H1 (cell line): ENCODE data around the gene RASAL2. TPM values are rescaled to one million over a fixed set of nuclear protein-coding genes. Genes with fewer than 3 reads are reported as not detected.

Experiments used
- CTCF ChIA-PET: fragments of 300-600 bp; sonication (Branson Sonifier 250); formaldehyde crosslinking; loops from one replicate; lab custom pipeline; 2021; ENCODE audit not compliant: partially characterized antibody; lab: Charles Lee
- POLR2A ChIA-PET: fragments of 300-600 bp; sonication (Branson Sonifier 250); formaldehyde crosslinking; loops from one replicate; lab custom pipeline; 2021; ENCODE audit warnings: inconsistent platforms; ENCODE audit not compliant: partially characterized antibody; lab: Charles Lee
- DNase-seq, 2 experiments: peaks; one replicate each; pipeline versions ENCODE4 v3.0.0 to v3.0.0-alpha.2; 2010 to 2022; ENCODE audit warnings: low spot score in 2 of 2, low read depth in 1 of 2, mixed read lengths in 1 of 2
- FAIRE-seq: peaks from 2 replicates; lab custom pipeline; 2011; peaks lifted over from hg19 to GRCh38; lab: Jason Lieb, UNC
- H2AFZ ChIP-seq: 2 replicates; pipeline ENCODE4 v1.8.1; 2012; ENCODE audit warnings: low read length, inconsistent platforms
- H2AK5ac ChIP-seq: 2 replicates; pipeline ENCODE4 v1.6.1; 2013; ENCODE audit warnings: low read depth, low read length
- H2BK120ac ChIP-seq: replicated peaks from 2 replicates; pipeline ENCODE3; 2013; ENCODE audit warnings: low read depth, low read length, inconsistent platforms
- H2BK12ac ChIP-seq: 2 replicates; pipeline ENCODE4 v1.6.1; 2013; ENCODE audit warnings: low read depth, low read length
- H2BK15ac ChIP-seq: 2 replicates; pipeline ENCODE4 v1.6.1; 2013; ENCODE audit warnings: low read length
- H2BK20ac ChIP-seq: 2 replicates; pipeline ENCODE4 v1.6.1; 2013; ENCODE audit warnings: low read length
- H2BK5ac ChIP-seq: 2 replicates; pipeline ENCODE4 v1.6.1; 2013; ENCODE audit warnings: low read depth, low read length
- H3K14ac ChIP-seq: 2 replicates; pipeline ENCODE4 v1.6.1; 2013; ENCODE audit warnings: inconsistent platforms; ENCODE audit not compliant: insufficient read length
- H3K18ac ChIP-seq: 2 replicates; pipeline ENCODE4 v1.6.1; 2013; ENCODE audit warnings: low read length; ENCODE audit errors: extremely low read depth
- H3K23ac ChIP-seq: 2 replicates; pipeline ENCODE4 v1.6.1; 2013; ENCODE audit warnings: inconsistent platforms; ENCODE audit not compliant: insufficient read length
- H3K23me2 ChIP-seq: 2 replicates; pipeline ENCODE4 v1.6.1; 2013; ENCODE audit warnings: low read depth, low read length
- H3K27ac ChIP-seq: 2 replicates; pipeline ENCODE4 v1.6.1; 2011; ENCODE audit warnings: low read depth, low read length, inconsistent platforms
- H3K27me3 ChIP-seq, 4 experiments: replicated peaks in 1 of 4; 1 replicate in 1 of 4; 2 replicates in 3 of 4; pipeline versions ENCODE4 v1.6.1 to v1.8.1; 2011 to 2013; ENCODE audit warnings: low read length in 3 of 4, mild to moderate bottlenecking in 3 of 4, inconsistent platforms in 2 of 4, mixed read lengths in 2 of 4, moderate library complexity in 1 of 4; ENCODE audit not compliant: control insufficient read depth in 3 of 4, insufficient read depth in 3 of 4; ENCODE audit errors: extremely low read depth in 1 of 4
- H3K36me3 ChIP-seq, 4 experiments: 2 replicates each; pipeline versions ENCODE4 v1.6.1 to v1.8.1; 2011 to 2013; ENCODE audit warnings: mild to moderate bottlenecking in 4 of 4, low read length in 3 of 4, moderate library complexity in 2 of 4, control low read depth in 1 of 4, inconsistent platforms in 1 of 4; ENCODE audit not compliant: insufficient read depth in 4 of 4, control insufficient read depth in 2 of 4
- H3K4ac ChIP-seq: replicated peaks from 2 replicates; pipeline ENCODE3; 2013; ENCODE audit warnings: low read length, low read depth, mixed read lengths, inconsistent platforms; ENCODE audit not compliant: insufficient read length
- H3K4me1 ChIP-seq, 4 experiments: replicated peaks in 1 of 4; 1 replicate in 1 of 4; 2 replicates in 3 of 4; pipeline versions ENCODE4 v1.6.1 to v1.8.1; 2011 to 2013; ENCODE audit warnings: low read length in 3 of 4, inconsistent platforms in 2 of 4, mixed read lengths in 1 of 4; ENCODE audit not compliant: insufficient read depth in 4 of 4, control insufficient read depth in 3 of 4
- H3K4me2 ChIP-seq, 2 experiments: 2 replicates each; pipeline versions ENCODE4 v1.6.1 to v1.8.1; 2011 to 2013; ENCODE audit warnings: low read depth in 2 of 2, low read length in 2 of 2, control low read depth in 1 of 2, inconsistent platforms in 1 of 2, mild to moderate bottlenecking in 1 of 2; ENCODE audit not compliant: insufficient read depth in 1 of 2
- H3K4me3 ChIP-seq, 4 experiments: fragments of 200-600, 300-600 bp in 1 of 4; sonication (generic), shearing (Covaris generic), sonication (Bioruptor Twin) in 1 of 4; 2 replicates each; pipeline versions ENCODE4 v1.5.1 to v1.8.1; 2011 to 2016; ENCODE audit warnings: low read length in 4 of 4, low read depth in 3 of 4, control low read depth in 2 of 4, inconsistent platforms in 2 of 4, mild to moderate bottlenecking in 2 of 4, mixed read lengths in 1 of 4, moderate library complexity in 1 of 4; ENCODE audit not compliant: insufficient read depth in 2 of 4; ENCODE audit errors: extremely low read depth in 1 of 4
- H3K56ac ChIP-seq: replicated peaks from 2 replicates; pipeline ENCODE3; 2013; ENCODE audit warnings: low read depth, mild to moderate bottlenecking, mixed read lengths, low read length, inconsistent platforms; ENCODE audit not compliant: insufficient read length
- H3K79me1 ChIP-seq: 2 replicates; pipeline ENCODE4 v1.6.1; 2013; ENCODE audit warnings: low read depth, low read length, control low read depth
- H3K79me2 ChIP-seq, 2 experiments: 2 replicates each; pipeline versions ENCODE4 v1.6.1 to v1.8.1; 2012 to 2013; ENCODE audit warnings: low read length in 2 of 2, mild to moderate bottlenecking in 2 of 2, inconsistent platforms in 1 of 2; ENCODE audit not compliant: insufficient read depth in 2 of 2, control insufficient read depth in 1 of 2
- H3K9ac ChIP-seq, 4 experiments: replicated peaks in 1 of 4; 1 replicate in 1 of 4; 2 replicates in 3 of 4; pipeline versions ENCODE4 v1.6.1 to v1.8.1; 2011 to 2013; ENCODE audit warnings: low read depth in 3 of 4, low read length in 3 of 4, control low read depth in 2 of 4, mild to moderate bottlenecking in 2 of 4, moderate library complexity in 2 of 4, inconsistent platforms in 1 of 4; ENCODE audit errors: extremely low read depth in 1 of 4
- H3K9me3 ChIP-seq, 2 experiments: 2 replicates each; pipeline versions ENCODE4 v1.6.1 to v1.8.1; 2012 to 2013; ENCODE audit warnings: mild to moderate bottlenecking in 2 of 2, moderate library complexity in 2 of 2, control low read depth in 1 of 2, inconsistent platforms in 1 of 2, low read depth in 1 of 2, low read length in 1 of 2, mixed read lengths in 1 of 2; ENCODE audit not compliant: insufficient read depth in 2 of 2
- H4K20me1 ChIP-seq, 2 experiments: replicated peaks in 1 of 2; 2 replicates each; pipeline versions ENCODE3 to v1.8.1; 2011 to 2013; ENCODE audit warnings: inconsistent platforms in 2 of 2, low read length in 2 of 2, mild to moderate bottlenecking in 1 of 2; ENCODE audit not compliant: insufficient read depth in 2 of 2, control insufficient read depth in 1 of 2
- H4K5ac ChIP-seq: 2 replicates; pipeline ENCODE4 v1.6.1; 2013; ENCODE audit warnings: low read length, low read depth, mixed read lengths, inconsistent platforms; ENCODE audit not compliant: insufficient read length
- H4K8ac ChIP-seq: 2 replicates; pipeline ENCODE4 v1.8.0; 2013; ENCODE audit warnings: mild to moderate bottlenecking, moderate library complexity, low read length, inconsistent platforms; ENCODE audit not compliant: insufficient read depth; ENCODE audit errors: extremely low read depth
- H4K91ac ChIP-seq: replicated peaks from 2 replicates; pipeline ENCODE3; 2013; ENCODE audit warnings: low read length, mixed read lengths, inconsistent platforms; ENCODE audit not compliant: insufficient read length
- ATF2 ChIP-seq: IDR thresholded peaks from 2 replicates; pipeline ENCODE4 v1.6.1; 2012; ENCODE audit warnings: low read length, inconsistent platforms
- E2F6 ChIP-seq: IDR thresholded peaks from 2 replicates; pipeline ENCODE4 v1.6.1; 2012; ENCODE audit warnings: inconsistent platforms
- FOSL1 ChIP-seq: IDR thresholded peaks from 2 replicates; pipeline ENCODE4 v1.6.1; 2011; ENCODE audit warnings: mild to moderate bottlenecking, low read depth, low read length, moderate library complexity; ENCODE audit not compliant: insufficient read depth
- POLR2AphosphoS5 ChIP-seq: IDR thresholded peaks from 2 replicates; pipeline ENCODE4 v1.6.1; 2011; ENCODE audit warnings: low read depth, low read length
- SP2 ChIP-seq: IDR thresholded peaks from 2 replicates; pipeline ENCODE4 v1.6.1; 2012; ENCODE audit warnings: mild to moderate bottlenecking, low read length, inconsistent platforms
- USF2 ChIP-seq: IDR thresholded peaks from 2 replicates; pipeline ENCODE4 v1.6.1; 2011; ENCODE audit warnings: low read length, improper control_type of control experiment
- WGBS, 2 experiments: shearing (Covaris generic) in 1 of 2; methylation state at CpG; one replicate each; pipeline versions ENCODE4 v1.1.6 to v1.1.7; 2013 to 2015; ENCODE audit warnings: low lambda C conversion rate in 2 of 2, mixed read lengths in 2 of 2, inconsistent platforms in 1 of 2, low coverage in 1 of 2, missing lambda C conversion rate in 1 of 2; ENCODE audit not compliant: insufficient replicate concordance in 2 of 2, insufficient coverage in 1 of 2, insufficient read length in 1 of 2; ENCODE audit errors: extremely low coverage in 1 of 2, missing lambda C conversion rate in 1 of 2; 5-methylcytosine and 5-hydroxymethylcytosine counted together
- polyA plus RNA-seq, 7 experiments: library from polyadenylated mRNA; depleted of rRNA in 3 of 7; stranded (reverse) in 5 of 7; unstranded in 2 of 7; fragments of >200 nt in 5 of 7; fragments of 200-250 nt in 2 of 7; gene quantifications; 1 replicate in 5 of 7; 2 replicates in 1 of 7; 4 replicates in 1 of 7; pipeline versions ENCODE4 v1.2.1 to v1.2.3, GENCODE V29; 2011 to 2013; ENCODE audit warnings: missing spikeins in 2 of 7, mixed read lengths in 2 of 7
- total RNA-seq: library from RNA; stranded (reverse); fragmentation: NEBNext Ultra II Directional; extraction: Animal tissue kit (Norgen Biotek cat#: 25700); gene quantifications from 2 replicates; pipeline ENCODE4 v1.2.1, GENCODE V29; 2021

RASAL2 gene
- total and polyA plus RNA-seq, 2 of the 8 experiments (the other 6 are each of a cell fraction or from before 2014, with no cell fraction given): 15.9 to 32.5 TPM

GRCh38 chr1:178368208-178368607 is 274.3 kb downstream of the RASAL2 start:
- no peak overlapping the region for H2AFZ ChIP-seq
- H2BK120ac ChIP-seq: no peak overlapping the region
- no peak for DNase-seq
- H3K4me3 ChIP-seq: no peak overlapping the region
- no peak overlapping the region for H3K4me2 ChIP-seq
- FAIRE-seq: no peak
- no peak overlapping the region for H2BK12ac ChIP-seq
- TF ChIP-seq FOSL1 (no peak), E2F6 (no peak), ATF2 (no peak), SP2 (no peak), USF2 (no peak), POLR2AphosphoS5 (no peak)
- no peak overlapping the region for H4K91ac ChIP-seq
- H3K4ac ChIP-seq: no peak overlapping the region
- no peaks in the 10 kb centered on the region for H3K36me3 ChIP-seq
- no peak overlapping the region for H3K14ac ChIP-seq
- POLR2A ChIA-PET: no interaction called here
- peaks cover 0 to 6% (median 3%) of the 10 kb centered on the region in 4 experiments; a peak in 3 of 7 replicates for H3K4me1 ChIP-seq
- no peak overlapping the region for H2BK5ac ChIP-seq
- no peak overlapping the region for H3K56ac ChIP-seq
- CTCF ChIA-PET: interaction anchor here (1.0 kb wide), 1 partner anchor 12 kb away, joined by 4 read pairs; no protein-coding TSS in a partner anchor
- H4K20me1 ChIP-seq: no peaks in the 10 kb centered on the region
- no peaks in the 10 kb centered on the region for H3K27me3 ChIP-seq
- no peaks in the 10 kb centered on the region for H3K9me3 ChIP-seq
- no peaks in the 10 kb centered on the region for H3K79me1 ChIP-seq
- H3K79me2 ChIP-seq: peaks cover 0 to 6% of the 10 kb centered on the region in 2 experiments; a peak in 1 of 4 replicates
- H3K23me2 ChIP-seq: no peaks in the 10 kb centered on the region
- no peak overlapping the region for H3K9ac ChIP-seq
- H2AK5ac ChIP-seq: no peak overlapping the region
- 85% methylated on average over 3 of the region's 3 CpGs; no CpG with 5 or more reads in 1 of the 2 experiments for WGBS, 2 experiments
- H3K23ac ChIP-seq: no peak overlapping the region
- H3K27ac ChIP-seq: no peak overlapping the region
- H4K5ac ChIP-seq: no peak overlapping the region
- no peak overlapping the region for H3K18ac ChIP-seq
- H2BK15ac ChIP-seq: no peak overlapping the region
- no peak overlapping the region for H4K8ac ChIP-seq
- no peak overlapping the region for H2BK20ac ChIP-seq
